Dedifferentiated amniotic fluid mesenchymal stem cell (primary cell): ENCODE measurements around the gene DOC2B.
"Not testable (repeated sequence)": the region's sequence is repeated elsewhere in the genome, so short reads cannot be mapped to it uniquely, and the experiment has no call there.

Experiments
- DNase-seq: peaks from one replicate; pipeline ENCODE4 v3.0.0-alpha.2; 2016; ENCODE audit errors: extremely low spot score

The DOC2B gene

DNA sequence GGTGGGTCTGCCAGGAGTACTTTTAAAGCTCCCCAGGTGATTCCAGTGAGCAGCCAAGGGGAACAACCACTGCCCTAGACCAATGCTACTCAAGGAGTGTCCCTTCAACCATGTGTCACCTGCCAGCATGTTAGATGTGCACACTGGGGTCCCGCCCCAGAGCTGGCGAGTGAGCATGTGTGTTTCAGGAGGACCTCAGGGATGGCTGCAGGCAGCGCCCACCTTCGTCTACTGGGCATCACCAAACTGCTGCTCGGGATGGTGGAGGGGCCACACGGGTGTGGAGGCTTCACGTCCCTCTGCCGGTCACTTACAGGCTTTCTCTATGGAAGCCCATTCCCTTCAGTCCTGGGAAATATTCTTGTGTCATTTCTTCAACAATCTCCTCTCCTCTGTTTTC lies 29.0 kb upstream of the DOC2B start:
- no peak for DNase-seq

DNA sequence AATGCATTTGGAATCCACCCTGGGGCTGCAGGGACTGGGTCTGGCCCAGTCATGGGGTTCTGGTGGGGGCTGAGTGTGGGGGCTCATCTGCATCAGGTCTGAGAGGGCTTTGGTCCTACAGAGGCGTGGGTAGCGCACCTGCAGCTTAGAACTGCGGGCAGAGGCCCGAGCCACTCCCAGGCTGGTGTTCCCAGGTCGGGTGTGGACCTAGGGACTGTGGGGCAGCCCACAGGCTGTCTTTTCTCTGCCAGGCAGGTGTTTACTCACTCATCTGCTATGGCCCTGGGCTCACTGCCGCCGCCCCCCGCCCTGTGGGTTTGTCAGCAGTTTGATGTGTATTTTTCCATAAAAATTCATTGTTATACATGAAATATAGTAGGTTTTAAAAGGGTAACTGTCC lies 27.0 kb upstream of the DOC2B start:
- no peak for DNase-seq

DNA sequence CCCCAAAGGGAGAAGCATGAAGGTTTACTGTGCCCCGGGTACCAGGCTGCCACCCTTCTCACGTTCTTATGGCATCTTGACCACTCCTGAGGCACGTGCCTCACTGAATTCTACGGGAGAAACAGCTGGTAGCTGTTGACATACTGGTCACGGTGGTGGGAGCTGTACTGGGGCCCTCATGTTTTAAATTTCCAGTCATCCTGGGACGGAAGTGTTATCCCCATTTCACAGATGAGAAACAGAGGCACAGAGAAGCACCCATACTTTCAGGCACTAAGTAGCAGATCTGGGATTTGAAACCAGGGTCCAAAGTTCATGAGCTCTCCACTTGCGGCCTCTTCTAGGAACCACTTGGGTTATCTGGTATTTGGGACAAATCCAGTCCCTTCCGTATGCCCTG lies 26.3 kb upstream of the DOC2B start:
- no peak for DNase-seq

DNA sequence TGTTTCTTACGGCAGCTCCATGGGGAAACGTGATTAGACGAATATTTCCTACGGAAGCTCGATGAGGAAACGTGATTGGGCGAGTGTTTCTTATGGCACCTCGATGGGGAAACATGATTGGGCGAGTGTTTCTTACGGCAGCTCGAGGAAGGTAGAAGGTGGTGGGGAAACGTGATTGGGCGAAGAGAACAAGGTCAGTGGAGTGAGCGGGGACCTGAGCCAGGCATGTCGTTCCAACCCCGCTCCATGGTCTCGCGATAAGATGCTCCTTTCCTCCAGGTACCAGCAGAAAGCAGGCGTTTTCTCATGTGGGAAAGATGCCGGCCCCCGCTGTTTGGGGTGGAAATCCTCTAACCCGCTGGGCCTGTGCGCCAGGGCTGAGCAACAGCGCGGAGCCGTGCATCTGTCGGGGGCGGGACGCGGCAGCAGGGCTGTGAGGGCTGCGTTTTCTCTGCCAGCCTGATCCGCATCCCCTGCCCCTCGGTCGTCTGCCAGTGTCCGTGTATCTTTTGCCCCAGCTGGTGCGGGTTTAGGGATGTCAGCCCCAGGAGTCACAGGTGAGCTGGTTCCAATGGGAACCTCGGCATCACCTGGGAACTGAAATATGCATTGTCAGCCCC lies 25.6 kb upstream of the DOC2B start:
- no peak for DNase-seq

DNA sequence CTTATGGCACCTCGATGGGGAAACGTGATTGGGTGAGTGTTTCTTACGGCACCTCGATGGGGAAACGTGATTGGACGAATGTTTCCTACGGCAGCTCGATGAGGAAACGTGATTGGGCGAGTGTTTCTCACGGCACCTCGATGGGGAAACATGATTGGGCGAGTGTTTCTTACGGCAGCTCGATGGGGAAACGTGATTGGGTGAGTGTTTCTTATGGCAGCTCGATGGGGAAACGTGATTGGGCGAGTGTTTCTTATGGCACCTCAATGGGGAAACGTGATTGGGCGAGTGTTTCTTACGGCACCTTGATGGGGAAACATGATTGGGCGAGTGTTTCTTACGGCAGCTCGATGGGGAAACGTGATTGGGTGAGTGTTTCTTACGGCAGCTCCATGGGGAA lies 25.0 kb upstream of the DOC2B start:
- not testable (repeated sequence) for DNase-seq

DNA sequence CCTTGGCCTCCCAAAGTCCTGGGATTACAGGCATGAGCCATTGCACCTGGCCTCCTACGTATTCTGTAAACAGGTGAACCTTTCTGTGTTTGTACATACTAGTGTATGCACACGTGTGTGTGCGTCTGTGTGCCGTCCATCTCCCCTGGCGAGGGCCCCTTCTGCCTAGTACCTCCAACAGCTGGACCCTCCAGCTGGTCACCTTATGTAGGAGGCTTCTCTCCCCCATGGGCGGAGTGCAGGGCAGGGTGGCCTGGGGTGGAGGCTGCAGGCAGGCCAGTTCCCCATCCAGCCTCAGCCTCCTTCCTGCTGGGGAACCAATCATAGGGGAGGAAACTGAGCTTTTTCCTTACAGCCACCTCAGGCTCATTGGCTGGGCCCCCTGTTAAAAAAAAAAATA lies 24.4 kb upstream of the DOC2B start:
- no peak for DNase-seq

DNA sequence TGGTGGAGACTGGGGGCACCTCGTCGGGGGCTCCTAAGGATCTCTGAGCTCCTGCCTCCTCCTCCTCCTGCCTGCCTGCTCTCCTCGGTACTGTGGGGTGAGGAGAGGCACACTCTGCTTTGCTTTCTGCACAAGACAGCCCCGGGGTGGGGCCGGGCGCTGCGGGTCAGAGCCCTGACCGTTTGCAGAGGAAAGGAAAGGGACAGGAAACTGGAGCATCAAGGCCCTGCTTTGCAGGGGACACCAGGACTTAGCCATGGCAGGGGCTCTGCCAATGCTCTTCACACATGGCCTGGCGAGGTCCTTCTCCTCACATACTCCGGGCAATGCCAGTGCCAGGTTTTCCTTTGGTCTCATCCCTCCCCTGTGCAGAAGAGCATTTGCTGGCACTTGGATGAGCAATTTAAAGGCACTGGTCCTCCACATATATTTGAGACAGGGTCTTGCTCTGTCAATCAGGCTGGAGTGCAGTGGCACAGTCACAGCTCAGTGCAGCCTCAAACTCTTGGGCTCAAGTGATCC lies 23.8 kb upstream of the DOC2B start:
- DNase-seq, result no peak

DNA sequence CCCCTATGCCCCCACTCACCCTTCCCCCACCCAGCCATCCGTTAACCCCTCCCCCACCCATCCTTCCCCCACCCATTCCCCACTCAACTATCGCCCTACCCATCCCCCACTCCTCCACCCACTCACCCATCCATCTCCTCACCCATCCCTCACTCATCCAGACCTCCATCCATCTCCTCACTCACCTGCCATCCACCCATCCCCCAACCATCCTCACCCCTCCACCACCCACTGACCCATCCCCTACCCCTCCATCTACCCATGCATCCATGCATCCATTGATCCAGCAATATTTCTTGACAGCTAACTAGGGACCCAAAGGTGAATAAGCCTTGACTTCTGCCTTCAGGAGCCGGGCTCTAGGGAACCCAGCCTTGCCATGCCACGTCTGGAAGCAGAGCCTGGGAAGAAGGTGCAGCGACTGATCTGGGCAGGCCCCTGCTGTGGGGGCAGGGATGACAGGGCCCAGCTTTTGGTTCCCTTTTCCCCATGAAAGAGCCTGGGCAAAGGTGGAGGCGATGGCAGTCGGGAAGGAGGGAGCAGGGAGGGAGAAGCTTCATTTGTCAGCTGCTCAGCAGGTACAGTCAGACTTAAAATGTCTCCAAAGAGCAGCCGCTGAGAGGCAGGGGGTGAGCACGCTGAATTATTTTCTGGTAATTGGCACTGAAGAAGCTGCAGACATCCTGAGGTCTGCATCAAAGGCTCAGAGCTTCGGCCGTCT lies 23.1 kb upstream of the DOC2B start:
- DNase-seq, result no peak

DNA sequence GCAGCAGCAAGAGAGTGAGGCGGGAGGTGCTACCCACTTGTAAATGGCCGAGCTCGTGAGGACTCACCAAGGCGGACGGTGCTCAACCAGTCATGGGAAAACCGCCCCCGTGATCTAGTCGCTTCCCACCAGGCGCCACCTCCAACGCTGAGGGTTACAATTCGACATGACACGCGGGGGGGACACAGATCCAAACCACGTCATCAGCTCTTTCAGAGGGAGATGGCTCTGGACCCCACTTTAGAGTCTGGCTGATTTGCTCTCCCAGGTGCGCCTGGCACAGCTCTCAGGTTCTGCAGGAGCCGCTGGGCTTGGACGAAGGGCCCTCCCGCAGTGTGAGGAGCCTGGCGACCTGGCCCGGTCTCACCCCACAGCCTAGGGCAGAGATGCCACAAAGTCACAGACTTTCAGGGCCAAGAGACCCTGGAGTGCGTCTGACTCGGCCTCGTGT lies 21.1 kb upstream of the DOC2B start:
- no peak for DNase-seq

DNA sequence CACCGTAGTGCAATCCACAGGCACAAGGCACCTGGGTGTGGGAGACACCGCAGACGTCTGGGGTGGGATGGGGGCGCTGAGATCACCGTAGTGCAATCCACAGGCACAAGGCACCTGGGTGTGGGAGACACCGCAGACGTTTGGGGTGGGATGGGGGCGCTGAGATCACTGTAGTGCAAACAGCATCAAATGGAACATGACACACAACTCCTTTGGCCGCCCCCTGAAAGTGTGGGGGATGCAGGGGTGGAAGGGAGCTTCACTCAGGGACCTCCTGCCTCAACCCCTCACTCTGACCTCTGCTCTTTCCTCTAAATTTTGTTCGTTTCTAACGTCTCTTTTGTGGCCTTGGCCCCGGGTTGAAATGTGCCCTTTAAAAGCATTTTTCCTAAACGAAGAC lies 20.3 kb upstream of the DOC2B start:
- not testable (repeated sequence) for DNase-seq

DNA sequence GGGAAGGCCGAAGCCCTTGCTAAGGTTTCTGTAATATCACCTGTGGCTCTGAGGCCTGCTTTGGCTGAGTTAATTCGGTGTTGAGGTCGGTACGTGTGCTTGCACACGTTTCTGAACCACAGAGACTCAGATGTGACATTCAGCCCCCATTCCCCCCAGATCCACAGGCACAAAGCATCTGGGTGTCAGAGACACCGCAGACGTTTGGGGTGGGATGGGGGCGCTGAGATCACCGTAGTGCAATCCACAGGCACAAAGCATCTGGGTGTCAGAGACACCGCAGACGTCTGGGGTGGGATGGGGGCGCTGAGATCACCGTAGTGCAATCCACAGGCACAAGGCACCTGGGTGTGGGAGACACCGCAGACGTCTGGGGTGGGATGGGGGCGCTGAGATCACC lies 19.8 kb upstream of the DOC2B start:
- not testable (repeated sequence) for DNase-seq

DNA sequence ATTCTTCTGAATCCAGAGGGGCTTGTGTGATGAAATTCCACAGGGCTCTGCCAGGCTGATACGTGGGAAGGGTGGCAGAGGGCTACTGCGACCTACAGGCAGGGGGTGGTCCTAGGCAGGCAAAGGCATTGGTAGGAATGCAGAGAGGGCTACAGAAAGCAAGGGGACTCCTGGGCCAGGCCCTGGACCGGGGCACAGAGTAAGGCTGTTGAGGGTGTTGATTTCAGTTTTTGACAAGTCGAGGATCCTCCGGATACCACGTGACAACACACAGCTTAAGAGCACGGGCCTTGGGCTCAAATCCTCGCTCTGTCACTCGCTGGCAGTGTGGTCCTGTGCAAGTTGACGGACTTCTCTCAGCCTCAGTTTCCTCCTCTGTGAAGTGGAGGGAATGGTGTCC lies 19.1 kb upstream of the DOC2B start:
- DNase-seq, result no peak

DNA sequence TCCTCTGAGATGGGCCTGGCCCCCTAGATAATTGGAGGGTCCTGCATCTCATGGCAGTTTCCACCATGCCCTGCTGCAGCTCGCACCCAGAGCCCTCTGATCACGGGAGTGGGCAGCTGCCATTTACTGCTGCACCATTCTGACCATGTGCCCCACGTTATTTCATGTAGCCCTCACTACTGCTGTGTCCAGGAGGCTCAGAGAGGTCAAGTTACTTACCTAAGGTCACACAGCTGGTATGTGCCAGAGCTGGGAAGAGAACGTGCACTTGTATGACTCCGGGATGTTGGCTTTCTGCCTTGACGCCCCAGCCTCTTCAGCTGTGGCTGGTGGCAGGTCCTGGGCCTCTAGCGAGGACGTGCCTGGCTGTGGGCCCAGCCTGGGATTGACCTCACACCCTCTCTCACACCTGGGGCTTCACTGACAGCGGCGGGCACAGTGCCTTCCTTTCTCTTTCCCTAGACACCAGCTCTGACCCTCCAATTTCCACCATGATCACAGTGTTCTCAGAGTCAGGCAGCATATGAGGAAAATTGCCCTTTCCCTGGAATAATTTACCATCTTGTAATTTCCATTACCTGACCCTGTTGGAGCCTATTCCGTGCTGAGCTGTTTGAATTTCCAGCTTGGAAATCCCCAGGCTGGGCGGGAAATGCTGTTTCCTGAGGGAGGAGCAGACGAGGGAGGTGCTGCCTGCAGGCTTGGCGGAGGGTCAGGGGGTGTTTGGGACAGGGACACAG lies 18.5 kb upstream of the DOC2B start:
- no peak for DNase-seq

DNA sequence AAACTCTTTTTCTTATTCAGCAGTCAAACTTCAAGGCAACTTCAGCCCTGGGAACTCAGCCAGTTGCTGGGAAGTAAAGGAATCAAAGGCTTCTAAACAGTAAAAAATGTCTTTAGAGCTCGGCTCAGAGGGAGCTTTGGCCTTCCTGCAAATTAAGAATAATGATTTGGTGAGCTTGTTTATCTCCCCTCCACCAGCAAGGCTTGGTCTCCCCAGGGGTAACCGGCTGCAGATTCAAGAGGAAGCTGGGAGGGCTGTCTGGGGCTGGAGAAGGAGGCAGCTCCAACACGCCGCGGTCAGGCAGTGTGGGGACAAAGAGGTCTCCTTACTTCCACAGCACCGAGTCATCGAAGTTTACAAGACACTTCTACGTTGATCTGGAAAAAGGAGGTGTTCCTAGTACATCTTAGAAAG lies 17.7 kb upstream of the DOC2B start:
- DNase-seq, result peak; percentile 26

DNA sequence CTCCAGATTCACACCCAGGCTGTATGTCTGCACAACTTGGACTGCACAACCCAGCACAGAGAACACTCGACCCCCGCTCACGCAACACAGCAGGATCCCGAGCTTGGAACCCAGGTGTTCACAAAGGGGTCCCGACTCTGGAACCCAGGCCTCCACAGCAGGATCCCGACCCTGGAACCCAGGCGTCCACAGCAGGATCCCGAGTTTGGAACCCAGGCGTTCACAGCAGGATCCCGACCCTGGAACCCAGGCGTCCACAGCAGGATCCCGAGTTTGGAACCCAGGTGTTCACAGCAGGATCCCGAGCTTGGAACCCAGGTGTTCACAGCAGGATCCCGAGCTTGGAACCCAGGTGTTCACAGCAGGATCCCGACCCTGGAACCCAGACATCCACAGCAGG lies 16.8 kb upstream of the DOC2B start:
- DNase-seq, result not testable (repeated sequence)

DNA sequence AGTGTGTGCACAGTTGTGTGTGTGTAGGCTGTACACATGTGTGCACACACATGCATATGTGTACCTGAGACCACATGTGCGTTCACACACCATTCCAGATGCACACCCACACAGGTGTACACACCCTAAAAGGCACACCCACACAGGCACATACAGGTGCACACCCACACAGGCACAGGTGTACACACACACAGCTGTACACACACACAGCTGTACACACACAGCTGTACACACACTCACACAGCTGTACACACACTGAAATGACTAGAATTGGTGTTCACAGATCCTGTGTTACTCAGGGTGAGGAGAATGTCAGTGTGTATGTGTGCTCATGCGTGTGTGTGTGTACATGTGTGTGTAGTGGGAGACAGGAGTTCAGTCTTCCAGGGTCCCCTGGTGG lies 15.9 kb upstream of the DOC2B start:
- DNase-seq, result no peak

DNA sequence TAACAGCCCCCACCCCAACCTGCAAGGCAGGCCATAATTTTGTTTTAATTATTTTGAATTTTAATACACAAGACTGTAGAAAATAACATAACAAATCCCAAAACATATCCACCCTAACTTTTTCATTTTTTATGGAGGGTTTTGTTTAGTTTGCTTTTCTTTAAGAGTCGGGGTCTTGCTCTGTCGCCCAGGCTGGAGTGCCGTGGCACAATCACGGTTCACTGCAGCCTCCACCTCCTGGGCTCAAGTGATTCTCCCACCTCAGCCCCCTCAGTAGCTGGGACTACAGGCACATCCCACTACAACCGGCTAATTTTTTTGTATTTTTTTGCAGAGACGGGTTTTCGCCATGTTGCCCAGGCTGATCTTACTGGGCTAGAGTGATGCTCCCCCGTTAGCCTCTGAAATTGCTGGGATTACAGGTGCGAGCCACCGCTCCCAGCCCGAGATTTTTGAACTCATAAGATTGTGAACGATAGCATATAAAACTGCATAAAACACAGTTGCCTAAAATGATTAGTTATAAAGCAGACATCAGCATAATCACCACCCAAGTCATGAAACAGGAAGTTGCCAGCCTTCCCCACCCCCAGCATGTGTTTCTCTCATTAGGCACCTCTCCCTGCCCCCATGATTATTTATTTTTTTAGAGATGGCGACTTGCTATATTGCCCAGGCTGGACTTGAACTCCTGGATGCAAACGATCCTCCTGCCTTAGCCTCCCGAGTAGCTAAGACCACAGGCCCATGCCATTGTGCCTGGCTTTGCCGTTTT lies 13.6 kb upstream of the DOC2B start:
- no peak for DNase-seq

DNA sequence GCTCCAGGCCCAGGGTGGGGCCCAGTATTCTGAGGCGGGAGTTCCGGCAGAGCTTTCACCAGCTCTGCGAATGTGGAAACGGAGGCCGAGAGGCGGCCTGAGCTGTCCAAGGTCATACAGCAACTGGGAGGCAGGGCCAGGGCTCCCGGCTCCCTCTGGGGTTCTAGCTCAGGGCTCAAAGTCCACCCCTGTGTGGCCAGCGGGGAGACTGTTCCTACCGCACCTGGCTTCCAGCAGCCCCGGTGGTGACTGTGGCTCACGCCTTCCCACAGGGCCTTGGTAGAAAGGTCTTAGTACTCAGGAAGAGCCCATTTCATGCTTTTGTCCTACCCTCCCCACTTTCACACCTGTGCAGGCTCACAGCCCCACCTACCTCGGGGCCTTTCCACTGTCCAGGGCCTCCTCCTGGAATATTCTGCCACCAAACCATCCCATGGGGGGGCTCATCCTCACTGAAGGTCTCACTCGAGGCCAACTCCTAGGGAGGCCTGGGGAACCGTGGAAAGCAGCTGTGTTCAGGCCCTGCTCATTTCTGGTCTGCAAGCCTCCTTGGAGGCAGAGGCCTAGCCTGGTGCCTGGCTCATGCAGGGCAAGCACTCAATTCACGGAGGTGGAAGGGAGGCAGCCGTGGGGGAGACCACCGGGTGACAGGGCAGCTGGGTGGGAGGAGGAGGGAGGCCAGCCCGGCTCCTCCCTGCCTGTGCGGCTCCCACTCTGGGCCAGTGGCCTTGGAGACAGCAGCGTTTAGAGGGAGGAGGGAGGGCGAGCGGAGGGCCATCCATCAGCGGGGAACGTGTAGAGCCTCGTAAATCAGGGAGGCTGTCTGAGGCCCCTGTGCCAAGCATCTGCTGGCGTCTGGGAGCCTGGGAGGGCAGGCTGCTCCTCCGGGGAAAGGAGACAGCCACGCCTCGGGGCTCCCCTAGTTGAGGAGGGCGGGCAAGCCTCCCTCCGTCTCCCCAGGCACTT lies 12.7 kb upstream of the DOC2B start:
- no peak for DNase-seq

DNA sequence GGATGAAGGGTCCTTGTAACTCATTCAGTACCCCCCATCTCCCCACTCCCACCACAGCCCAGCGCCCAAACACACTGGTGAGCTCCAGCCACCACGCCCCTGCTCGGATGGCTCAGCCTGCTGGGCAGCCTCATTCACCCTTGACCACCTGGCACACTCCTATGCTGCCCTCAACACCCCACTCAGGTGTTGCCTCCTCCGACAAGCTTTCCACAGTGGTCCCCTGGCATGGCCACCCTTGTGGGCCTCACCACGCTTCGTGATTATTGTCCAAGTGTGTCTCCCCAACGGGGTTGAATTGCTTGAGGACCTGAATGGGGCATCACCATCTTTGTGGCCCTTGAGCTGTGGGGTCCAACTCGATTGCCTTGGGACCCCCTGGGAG lies 12.0 kb upstream of the DOC2B start:
- DNase-seq, result no peak

DNA sequence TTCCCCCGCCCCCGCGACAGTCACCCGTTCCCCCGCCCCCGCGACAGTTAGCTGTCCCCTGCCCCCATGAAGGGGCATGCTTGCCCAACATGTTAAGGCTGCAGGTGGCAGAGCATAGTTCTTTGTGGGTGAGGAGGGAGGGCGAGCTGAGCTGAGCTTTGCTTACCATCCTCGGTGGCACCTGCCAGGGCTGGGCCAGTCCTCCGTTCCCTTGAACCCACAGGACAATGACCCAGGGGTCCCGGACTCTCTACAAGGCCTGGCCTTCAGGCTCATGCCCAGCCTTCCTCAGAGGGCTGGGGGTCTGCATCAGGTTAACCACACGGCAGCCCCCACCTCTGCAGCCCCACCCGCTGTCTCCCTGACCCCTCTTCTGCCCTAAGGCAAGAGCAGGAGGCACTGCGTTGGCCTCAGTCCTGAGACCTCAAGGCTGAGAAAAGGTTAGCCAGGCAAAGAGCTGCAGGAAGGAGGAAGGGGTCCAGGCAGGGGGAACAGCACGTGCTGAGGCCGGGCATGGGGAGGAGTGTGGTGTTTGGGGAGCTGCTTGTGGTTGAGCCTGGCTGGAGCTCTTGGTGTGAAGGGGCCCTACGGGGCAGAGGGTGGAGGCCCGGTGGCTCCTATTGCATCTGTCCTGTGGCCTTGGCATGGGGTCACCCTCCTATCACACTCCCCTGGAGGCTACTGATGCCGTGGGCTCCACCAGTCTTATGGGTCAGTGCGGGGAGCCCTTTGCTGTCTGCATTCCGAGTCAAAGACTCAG lies 11.4 kb upstream of the DOC2B start:
- no peak for DNase-seq
